GM12872 (cell line): ENCODE data around the gene TNFRSF25.

Source experiments
- TF ChIP-seq, protein P1 (sequence below): IDR thresholded peaks from 3 replicates; pipeline ENCODE4 v1.5.1; 2011; ENCODE audit warnings: low read depth, mild to moderate bottlenecking, low read length, moderate library complexity; ENCODE audit not compliant: insufficient read depth

The TNFRSF25 gene

DNA sequence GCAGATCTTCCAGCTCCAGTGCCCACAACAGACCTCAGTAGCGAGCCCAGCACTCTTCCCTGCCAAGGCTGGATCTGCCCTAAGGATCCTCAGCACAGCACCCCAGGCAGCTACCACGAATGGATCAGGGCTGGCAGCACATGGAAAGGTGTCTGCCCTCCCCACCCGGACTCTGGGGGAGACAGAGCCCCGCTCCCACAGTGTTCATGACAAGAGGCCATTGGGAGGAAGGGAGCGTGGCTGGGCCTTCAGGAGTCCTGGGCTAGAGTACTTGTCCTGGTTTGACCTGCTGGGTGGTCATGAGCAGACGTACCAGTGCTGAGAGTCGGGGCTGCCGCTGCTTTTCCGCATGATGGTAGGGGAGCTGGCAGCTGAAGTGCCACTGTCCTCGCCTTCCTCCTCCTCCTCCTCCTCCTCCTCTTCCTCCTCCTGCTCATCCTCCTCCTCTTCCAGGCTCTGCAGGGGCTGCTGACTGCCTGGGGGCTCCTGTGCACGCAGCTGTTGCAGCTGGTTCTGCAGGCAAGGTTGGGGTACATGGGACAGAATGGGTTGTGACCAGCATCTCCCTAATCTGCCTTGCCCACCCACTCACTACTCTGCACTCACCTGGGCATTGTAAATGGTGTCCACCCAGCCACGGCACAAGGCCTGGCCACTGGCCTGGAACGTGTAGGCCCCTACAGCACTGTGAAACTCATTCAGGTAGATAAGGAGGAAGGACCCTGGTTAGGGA lies 2.9 kb upstream of the TNFRSF25 start:
- TF ChIP-seq, protein P1, sequence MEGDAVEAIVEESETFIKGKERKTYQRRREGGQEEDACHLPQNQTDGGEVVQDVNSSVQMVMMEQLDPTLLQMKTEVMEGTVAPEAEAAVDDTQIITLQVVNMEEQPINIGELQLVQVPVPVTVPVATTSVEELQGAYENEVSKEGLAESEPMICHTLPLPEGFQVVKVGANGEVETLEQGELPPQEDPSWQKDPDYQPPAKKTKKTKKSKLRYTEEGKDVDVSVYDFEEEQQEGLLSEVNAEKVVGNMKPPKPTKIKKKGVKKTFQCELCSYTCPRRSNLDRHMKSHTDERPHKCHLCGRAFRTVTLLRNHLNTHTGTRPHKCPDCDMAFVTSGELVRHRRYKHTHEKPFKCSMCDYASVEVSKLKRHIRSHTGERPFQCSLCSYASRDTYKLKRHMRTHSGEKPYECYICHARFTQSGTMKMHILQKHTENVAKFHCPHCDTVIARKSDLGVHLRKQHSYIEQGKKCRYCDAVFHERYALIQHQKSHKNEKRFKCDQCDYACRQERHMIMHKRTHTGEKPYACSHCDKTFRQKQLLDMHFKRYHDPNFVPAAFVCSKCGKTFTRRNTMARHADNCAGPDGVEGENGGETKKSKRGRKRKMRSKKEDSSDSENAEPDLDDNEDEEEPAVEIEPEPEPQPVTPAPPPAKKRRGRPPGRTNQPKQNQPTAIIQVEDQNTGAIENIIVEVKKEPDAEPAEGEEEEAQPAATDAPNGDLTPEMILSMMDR, result no peak

DNA sequence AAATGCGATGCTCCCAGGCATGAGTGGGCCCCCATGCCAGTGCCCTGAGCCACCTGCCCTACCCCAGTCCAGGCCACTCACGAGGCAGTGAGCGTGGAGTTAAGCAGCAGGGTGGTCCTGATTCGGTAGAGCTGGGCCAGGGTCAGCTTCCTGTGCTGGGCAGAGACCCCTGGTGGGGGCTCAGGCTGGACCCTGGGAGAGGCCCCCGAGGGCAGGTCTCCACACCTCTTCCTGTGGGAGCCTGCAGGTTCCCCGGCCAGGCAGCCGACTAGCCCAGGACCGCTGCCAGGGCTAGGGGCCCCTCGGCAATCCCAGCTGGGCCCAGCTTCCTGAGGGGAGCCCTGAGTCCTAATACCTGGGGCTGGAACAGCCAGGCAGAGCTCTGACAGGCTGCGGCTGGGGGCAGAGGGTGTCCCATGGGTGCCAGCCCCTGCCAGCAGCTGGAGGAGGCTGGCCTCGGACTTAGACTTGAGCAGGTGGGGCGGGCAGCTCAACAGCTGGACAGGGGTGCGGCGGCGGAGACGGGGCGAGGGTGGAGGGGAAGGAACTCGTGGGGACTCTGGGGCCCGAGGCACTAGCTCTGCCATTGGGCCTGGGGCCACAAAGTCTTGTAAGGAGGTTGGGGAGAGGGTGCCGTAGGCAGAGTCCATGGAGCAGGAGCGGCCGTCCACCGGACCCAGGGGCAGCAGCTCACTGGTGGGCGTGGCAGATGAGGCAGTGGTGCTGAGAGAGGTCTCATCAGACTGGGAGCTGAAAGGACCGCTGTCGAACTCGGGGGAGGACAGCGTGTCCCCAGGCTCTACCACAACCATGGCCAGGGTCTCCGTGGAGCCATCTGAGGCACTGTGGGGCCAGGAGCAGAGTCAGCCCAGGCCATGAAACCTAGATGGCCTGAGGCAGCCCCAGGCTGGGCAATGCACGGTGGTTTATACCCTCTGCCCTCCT lies 2.0 kb upstream of the TNFRSF25 start:
- TF ChIP-seq, protein P1, result no peak

DNA sequence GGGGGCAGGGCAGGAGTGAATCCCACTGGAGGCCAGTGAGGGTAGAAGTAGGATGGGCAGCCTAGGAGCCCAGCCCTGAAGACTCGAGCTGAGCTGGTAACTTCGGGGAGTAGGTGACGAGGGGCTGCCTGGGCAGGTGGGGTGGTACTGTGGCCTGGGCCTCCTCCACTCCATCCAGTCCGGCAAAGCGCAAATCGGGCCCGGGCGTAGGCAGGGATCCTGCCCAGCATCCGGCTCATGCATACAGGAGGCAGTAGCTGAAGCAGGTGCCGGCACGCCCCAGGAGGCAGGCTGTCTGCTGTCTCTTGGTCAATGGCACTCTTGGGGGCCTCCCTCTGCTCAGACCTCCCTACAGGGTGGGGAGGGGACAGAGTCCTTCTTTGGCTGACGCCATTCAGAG lies 1.3 kb upstream of the TNFRSF25 start:
- TF ChIP-seq, protein P1, result no peak

DNA sequence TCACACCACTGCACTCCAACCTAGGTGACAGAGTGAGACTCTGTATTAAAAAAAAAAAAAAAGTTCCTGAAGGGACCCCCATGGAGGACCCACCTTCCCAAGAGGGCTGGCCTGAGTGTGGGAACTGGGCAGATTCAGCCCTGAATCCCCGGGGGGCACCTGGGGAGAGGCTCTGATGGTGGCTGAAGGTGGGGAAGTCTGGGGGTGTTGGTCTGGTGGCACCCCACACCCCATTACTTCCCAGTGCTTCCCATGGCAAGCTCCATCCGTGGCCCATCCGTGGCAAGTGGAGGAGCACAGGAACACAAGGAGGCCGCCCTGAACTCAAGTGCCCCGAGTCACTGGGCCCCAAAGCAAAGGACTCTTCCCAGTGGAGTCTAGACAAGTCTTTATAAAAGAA lies 778 bp upstream of the TNFRSF25 start:
- TF ChIP-seq, protein P1, result no peak

DNA sequence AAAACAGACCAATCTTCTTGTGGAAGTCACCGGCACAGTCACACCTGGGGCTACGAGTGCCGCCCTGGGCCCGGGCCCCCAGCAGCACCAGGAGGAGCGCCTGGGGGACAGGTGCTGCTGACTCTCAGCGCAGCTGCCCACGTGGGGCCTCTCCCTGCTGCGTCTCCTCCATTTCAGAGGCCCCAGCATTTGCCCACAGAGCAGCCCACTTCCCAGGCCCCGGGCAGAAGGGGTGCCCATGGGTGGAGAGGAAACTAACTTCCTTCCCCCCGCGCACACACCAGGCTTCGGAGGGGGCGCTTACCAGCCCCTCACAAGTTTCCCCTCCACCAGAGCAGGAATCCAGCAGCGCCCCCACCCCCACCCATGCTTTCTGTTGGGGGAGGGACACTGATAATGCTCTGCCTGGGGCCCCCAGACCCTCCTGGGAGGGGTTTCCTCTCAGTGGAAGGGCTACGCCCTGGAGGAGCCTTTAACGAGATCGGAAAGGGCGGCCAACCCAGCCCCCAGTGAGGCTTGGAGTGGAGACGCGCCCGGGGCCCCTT lies 440 bp downstream of the TNFRSF25 start:
- TF ChIP-seq, protein P1, result no peak

DNA sequence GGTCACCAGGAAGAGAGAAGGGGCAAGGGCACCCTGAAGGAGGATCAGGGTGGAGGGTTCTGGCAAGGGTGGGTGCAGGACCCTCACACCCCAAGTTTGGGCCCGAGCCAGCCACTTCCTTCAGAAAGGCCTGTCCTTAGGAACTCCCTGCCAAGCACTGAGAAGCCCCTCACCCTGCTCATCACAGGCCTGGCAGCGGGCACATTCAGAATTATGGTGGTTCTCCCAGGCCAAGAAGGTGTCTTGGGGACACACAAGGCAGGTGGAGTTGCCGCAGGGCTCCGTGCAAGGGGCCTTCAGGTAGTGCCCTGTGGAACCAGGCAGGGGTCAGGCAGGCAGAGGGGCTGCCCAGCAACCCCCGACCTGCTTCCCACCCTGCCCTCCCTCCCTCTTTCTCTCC lies 1.1 kb downstream of the TNFRSF25 start:
- TF ChIP-seq, protein P1, result no peak

DNA sequence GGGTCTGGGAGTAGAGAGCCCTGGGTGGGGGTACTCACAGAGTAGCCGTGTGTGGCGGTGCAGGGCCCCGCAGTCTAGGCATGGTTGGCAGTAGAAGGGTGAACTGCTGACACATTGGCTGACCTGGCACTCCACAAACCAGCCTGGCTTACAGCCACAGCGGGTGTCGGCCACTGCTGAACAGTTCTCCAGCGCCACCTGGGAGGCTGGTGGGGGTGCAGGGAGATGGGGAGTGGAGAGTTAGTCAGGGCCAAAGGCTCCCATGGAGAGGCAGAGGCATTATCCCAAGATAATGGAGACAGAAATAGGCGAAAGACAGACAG lies 1.5 kb downstream of the TNFRSF25 start:
- TF ChIP-seq, protein P1, result no peak
